ENCODE measurements around the gene DENND2A. TPM values are rescaled to one million over a fixed set of nuclear protein-coding genes. Genes with fewer than 3 reads are reported as not detected.

The DENND2A gene
- total and polyA plus RNA-seq, 2 of the 4 experiments (the other 2 are of a cell fraction) = 7.5 to 10.3 TPM

DNA sequence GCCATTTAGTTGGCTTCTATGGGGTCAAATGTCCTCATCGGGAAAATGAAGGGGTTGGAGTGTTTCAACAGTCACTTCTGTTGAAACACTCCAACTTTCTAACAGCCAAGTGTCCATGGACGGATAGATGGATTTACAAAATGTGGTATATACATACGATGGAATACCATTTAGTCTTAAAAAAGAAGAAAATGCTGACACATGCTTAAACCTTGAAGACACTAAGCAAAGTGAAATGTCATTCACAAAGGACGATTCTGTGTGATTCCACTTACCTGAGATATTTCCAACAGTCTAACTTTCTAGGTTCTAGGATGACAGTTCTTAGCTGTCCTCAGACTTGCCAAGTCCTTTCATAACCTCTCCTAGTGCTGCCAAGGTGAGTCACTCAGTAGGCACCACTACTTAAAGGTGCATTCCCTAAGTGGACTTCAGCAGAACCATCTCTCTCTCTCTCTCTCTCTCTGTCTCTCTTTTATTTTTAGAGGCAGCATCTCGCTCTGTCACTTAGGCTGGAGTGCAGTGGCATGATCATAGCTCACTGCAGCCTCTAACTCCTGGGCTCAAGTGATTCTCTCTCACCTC is 69.0 kb downstream of the DENND2A start:
- H4K5ac ChIP-seq (ENCODE audit: low read depth, low read length) = no peak overlapping the region
- no peaks in the 10 kb centered on the region for H3K27me3 ChIP-seq (ENCODE audit: control insufficient read depth, insufficient read depth, low read length)
- H3K14ac ChIP-seq (replicated peaks; ENCODE audit: low read depth, low read length) = no peak overlapping the region
- TF ChIP-seq, protein P1, sequence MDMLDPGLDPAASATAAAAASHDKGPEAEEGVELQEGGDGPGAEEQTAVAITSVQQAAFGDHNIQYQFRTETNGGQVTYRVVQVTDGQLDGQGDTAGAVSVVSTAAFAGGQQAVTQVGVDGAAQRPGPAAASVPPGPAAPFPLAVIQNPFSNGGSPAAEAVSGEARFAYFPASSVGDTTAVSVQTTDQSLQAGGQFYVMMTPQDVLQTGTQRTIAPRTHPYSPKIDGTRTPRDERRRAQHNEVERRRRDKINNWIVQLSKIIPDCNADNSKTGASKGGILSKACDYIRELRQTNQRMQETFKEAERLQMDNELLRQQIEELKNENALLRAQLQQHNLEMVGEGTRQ (IDR thresholded peaks at IDR 0.05; ENCODE audit: low read depth, low read length) = no peak
- peak; percentile 96 for TF ChIP-seq MAFK (IDR thresholded peaks at IDR 0.05; ENCODE audit: low read depth, low read length)
- H3K36me3 ChIP-seq (ENCODE audit: control insufficient read depth, insufficient read depth, low read length) = peaks cover 46% of the 10 kb centered on the region
- H4K20me1 ChIP-seq (ENCODE audit: insufficient read depth, low read length) = no peaks in the 10 kb centered on the region; the same call in 1 of the 2 replicates
- H4K91ac ChIP-seq (ENCODE audit: insufficient read depth, low read depth, low read length) = no peak overlapping the region
- ChIA-PET POLR2A (ENCODE audit: unreplicated experiment) (interaction anchor here (0.6 kb wide), 1 partner anchor 71 kb away, joined by 5 read pairs; no protein-coding TSS in a partner anchor), CTCF (no interaction called here)
- 90% methylated on average over 2 of the region's 5 CpGs; no CpG with 5 or more reads in 1 of the 2 experiments for whole genome bisulfite sequencing, 2 experiments (ENCODE audit: extremely low coverage in 2 of 2, insufficient read length in 1 of 2)
- H3K4ac ChIP-seq (ENCODE audit: low read depth, low read length) = no peak overlapping the region
- dilution Hi-C loops (cut with HindIII; ENCODE audit: low sequenced_read_pairs, unreplicated experiment) = no loop called here
- in situ Hi-C loops (cut with MboI; ENCODE audit: low sequenced_read_pairs) = no loop called here
- H2AFZ ChIP-seq (replicated peaks; ENCODE audit: low read length, poor library complexity) = no peak overlapping the region
- H3K18ac ChIP-seq (ENCODE audit: low read depth, low read length) = no peak overlapping the region
- H4K8ac ChIP-seq (ENCODE audit: low read depth in 2 of 2, low read length in 2 of 2) = no peak overlapping the region
- H3K9me3 ChIP-seq (ENCODE audit: control insufficient read depth, insufficient read depth, low read length) = no peaks in the 10 kb centered on the region
- peaks cover 8% of the 10 kb centered on the region for H3K4me1 ChIP-seq (ENCODE audit: control insufficient read depth, insufficient read depth, low read length)
- no peak overlapping the region for H2AK5ac ChIP-seq (ENCODE audit: low read depth, low read length)
- no peak overlapping the region for H3K4me2 ChIP-seq (ENCODE audit: low read depth, low read length)
- H3K4me3 ChIP-seq (ENCODE audit: insufficient read depth, low read depth, low read length) = no peak overlapping the region
- no peak overlapping the region for H2AK9ac ChIP-seq (replicated peaks; ENCODE audit: low read depth, low read length, poor library complexity)
- peaks cover 6% of the 10 kb centered on the region for H3K9me1 ChIP-seq (ENCODE audit: insufficient read depth, low read length)
- H3K79me1 ChIP-seq (ENCODE audit: low read depth in 1 of 2, low read length in 2 of 2) = peaks cover 0 to 3% of the 10 kb centered on the region in 2 experiments; a peak in 1 of 4 replicates
- no peak overlapping the region for H2BK20ac ChIP-seq (ENCODE audit: low read depth, low read length)
- H3K23ac ChIP-seq (ENCODE audit: low read depth, low read length) = no peak overlapping the region
- H3K9ac ChIP-seq (ENCODE audit: low read depth, low read length) = no peak overlapping the region
- DNase-seq (peak; percentile 41), ATAC-seq (ENCODE audit: low read depth) (no peak)
- intact Hi-C loops (cut with micrococcal nuclease) = no loop called here
- no peak overlapping the region for H2BK120ac ChIP-seq (ENCODE audit: low read depth, low read length)
- BruUV-seq (replicated peaks) = no TSS peak
- H3K27ac ChIP-seq (ENCODE audit: insufficient read depth, low read length) = no peak overlapping the region
- H3K56ac ChIP-seq (ENCODE audit: extremely low read depth, insufficient read depth, low read length) = no peak overlapping the region
- H2BK15ac ChIP-seq (ENCODE audit: low read depth, low read length) = no peak overlapping the region
- no peak overlapping the region for H2BK5ac ChIP-seq (ENCODE audit: low read depth, low read length, poor library complexity, severe bottlenecking)

Data from IMR-90 (cell line).